ENCODE results near the gene SH3GL2.
"Not testable (repeated sequence)": the region's sequence is repeated elsewhere in the genome, so short reads cannot be mapped to it uniquely, and the experiment has no call there.

Gene SH3GL2

GRCh38 chr9:17725399-17726010, 146.6 kb downstream of the SH3GL2 start:
- in situ Hi-C loops (cut with HindIII; ENCODE audit: low pct_ligation_motif_present, low pct_unique_long_range_greater_than_20kb, low sequenced_read_pairs), result no loop called here
- no peak for DNase-seq

- in situ Hi-C loops (cut with HindIII; ENCODE audit: low pct_ligation_motif_present, low pct_unique_long_range_greater_than_20kb, low sequenced_read_pairs), result no loop called here
- no peak for DNase-seq
Observed at GRCh38 chr9:17726298-17726697, 147.4 kb downstream of the SH3GL2 start.

DNA sequence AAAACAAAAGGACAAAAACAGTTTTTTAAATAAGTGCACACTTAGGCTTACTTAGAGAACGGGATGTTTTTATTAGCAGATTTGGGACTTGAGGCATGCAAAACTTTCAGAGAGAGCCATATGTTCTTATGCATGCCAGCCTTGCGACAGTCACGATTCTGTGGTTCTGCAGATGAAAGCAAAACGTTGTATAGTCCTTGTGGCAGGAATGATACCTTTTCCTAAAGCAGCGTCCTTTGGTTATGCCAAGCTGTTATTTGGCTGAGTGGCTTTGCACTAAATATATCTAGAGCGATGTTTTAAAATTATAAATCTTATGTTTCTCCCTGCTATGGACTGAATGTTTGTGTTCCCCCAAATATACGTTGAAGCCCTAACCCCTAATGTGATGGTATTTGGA, 152.0 kb downstream of the SH3GL2 start:
- DNase-seq, result no peak
- in situ Hi-C loops (cut with HindIII; ENCODE audit: low pct_ligation_motif_present, low pct_unique_long_range_greater_than_20kb, low sequenced_read_pairs), result no loop called here

DNA sequence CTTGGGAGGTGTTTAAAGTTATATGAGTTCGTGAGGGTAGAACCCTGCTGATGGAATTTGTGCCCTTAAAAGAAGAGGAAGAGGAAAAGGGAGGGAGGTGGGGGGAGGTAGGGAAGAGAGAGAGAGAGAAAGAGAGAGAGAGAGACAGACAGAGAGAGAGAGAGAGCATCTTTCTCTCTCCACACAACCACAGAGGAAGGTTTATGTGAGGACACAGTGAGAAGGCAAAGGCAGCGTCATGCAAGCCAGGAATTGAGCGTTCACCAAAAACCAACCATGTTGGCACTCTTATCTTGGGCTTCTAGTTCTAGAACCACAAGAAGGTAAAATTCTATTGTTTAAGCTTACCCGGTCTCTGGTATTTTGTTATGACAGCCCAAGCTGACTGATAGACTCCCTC, 152.4 kb downstream of the SH3GL2 start:
- DNase-seq, result no peak
- in situ Hi-C loops (cut with HindIII; ENCODE audit: low pct_ligation_motif_present, low pct_unique_long_range_greater_than_20kb, low sequenced_read_pairs), result no loop called here

GRCh38 chr9:17734674-17735073, 155.8 kb downstream of the SH3GL2 start:
- in situ Hi-C loops (cut with HindIII; ENCODE audit: low pct_ligation_motif_present, low pct_unique_long_range_greater_than_20kb, low sequenced_read_pairs), result no loop called here

GRCh38 chr9:17735859-17736258, 157.0 kb downstream of the SH3GL2 start:
- no peak for DNase-seq
- in situ Hi-C loops (cut with HindIII; ENCODE audit: low pct_ligation_motif_present, low pct_unique_long_range_greater_than_20kb, low sequenced_read_pairs), result no loop called here

More at GRCh38 chr9:17734674-17735073, 155.8 kb downstream of the SH3GL2 start:
- no peak for DNase-seq

GRCh38 chr9:17739022-17739421, 160.2 kb downstream of the SH3GL2 start:
- in situ Hi-C loops (cut with HindIII; ENCODE audit: low pct_ligation_motif_present, low pct_unique_long_range_greater_than_20kb, low sequenced_read_pairs), result no loop called here
- no peak for DNase-seq

GRCh38 chr9:17739736-17740135, 160.9 kb downstream of the SH3GL2 start:
- no peak for DNase-seq
- in situ Hi-C loops (cut with HindIII; ENCODE audit: low pct_ligation_motif_present, low pct_unique_long_range_greater_than_20kb, low sequenced_read_pairs), result no loop called here

DNA sequence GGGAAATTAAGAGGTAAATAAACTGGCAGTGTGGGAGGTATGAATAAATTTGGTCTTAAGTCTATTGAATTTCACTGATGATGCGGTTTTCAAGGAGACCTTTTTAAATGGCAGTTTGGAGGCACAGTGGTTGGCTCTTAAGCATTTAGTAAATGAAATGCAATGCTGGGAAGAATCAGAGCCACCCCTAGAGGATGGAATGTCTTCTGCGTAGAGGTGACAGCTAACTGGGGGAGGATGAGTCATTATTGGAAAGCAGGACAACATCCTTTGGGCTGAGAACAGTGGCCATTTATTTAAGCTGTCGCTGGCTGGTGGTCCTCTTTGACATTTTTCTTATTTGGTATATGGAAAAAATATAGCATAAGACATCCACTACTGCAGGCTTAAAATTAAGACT, 163.2 kb downstream of the SH3GL2 start:
- in situ Hi-C loops (cut with HindIII; ENCODE audit: low pct_ligation_motif_present, low pct_unique_long_range_greater_than_20kb, low sequenced_read_pairs), result no loop called here
- peak; percentile 8 for DNase-seq

GRCh38 chr9:17744786-17745185, 165.9 kb downstream of the SH3GL2 start:
- peak; percentile 36 for DNase-seq
- in situ Hi-C loops (cut with HindIII; ENCODE audit: low pct_ligation_motif_present, low pct_unique_long_range_greater_than_20kb, low sequenced_read_pairs), result no loop called here

GRCh38 chr9:17750269-17750668, 171.4 kb downstream of the SH3GL2 start:
- no peak for DNase-seq
- in situ Hi-C loops (cut with HindIII; ENCODE audit: low pct_ligation_motif_present, low pct_unique_long_range_greater_than_20kb, low sequenced_read_pairs), result no loop called here

DNA sequence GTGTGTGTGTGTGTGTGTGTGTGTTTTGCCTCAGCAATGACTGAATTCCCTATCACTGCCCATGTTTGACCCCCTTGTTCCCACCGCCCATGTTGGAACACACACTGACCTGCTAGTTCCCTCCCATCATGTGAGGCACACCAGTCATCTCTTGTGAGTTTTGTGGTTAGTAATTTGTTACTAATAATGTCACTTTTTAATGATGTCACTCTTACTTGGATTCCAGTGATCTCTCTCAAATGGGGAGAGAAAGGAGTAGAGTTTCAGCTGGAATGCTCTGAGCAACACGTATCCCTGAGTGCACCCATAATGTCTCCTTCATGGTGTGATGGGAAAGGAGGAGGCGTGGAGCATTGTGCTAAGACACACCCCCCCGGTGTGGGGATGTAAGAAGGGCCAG, 172.6 kb downstream of the SH3GL2 start:
- no peak for DNase-seq
- in situ Hi-C loops (cut with HindIII; ENCODE audit: low pct_ligation_motif_present, low pct_unique_long_range_greater_than_20kb, low sequenced_read_pairs), result no loop called here

DNA sequence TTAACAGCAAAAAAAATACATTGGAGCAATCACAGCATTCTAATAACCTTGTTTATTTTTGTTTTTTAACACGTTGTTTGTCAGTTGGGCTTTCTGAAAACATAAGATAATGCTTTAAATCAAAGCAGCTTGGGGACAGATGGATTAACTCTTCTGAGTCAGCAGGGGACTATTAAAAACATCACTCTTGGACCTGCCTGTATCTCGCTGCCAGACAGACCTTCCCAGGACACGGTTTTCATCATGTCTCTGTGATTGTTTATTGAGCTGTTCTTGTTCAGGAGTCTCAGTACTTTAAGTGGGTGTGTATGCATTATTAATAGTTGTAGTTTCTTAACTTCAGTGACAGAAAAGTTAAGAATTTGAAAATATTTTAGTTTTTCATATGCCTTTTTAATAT, 173.2 kb downstream of the SH3GL2 start:
- in situ Hi-C loops (cut with HindIII; ENCODE audit: low pct_ligation_motif_present, low pct_unique_long_range_greater_than_20kb, low sequenced_read_pairs), result no loop called here
- no peak for DNase-seq

DNA sequence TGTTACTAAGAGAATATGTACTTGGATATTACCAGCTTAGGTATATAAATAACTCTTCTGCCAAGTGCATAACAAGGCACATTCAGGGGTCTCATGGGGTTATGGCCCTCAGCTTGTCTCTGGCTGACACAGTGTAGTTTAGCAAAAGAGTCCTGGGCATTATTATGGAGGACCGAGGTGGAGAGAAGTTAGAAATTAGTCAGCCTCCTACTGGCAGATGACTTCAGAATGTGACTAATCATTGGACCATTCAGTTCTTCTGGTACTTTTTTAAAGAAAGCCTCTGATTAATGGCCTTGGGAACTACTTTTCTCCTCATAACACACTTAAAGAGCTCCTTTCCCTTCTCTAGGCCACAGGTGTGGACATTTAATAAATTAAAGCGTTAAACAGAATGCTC, 178.9 kb downstream of the SH3GL2 start:
- DNase-seq, result peak; percentile 1
- in situ Hi-C loops (cut with HindIII; ENCODE audit: low pct_ligation_motif_present, low pct_unique_long_range_greater_than_20kb, low sequenced_read_pairs), result no loop called here

DNA sequence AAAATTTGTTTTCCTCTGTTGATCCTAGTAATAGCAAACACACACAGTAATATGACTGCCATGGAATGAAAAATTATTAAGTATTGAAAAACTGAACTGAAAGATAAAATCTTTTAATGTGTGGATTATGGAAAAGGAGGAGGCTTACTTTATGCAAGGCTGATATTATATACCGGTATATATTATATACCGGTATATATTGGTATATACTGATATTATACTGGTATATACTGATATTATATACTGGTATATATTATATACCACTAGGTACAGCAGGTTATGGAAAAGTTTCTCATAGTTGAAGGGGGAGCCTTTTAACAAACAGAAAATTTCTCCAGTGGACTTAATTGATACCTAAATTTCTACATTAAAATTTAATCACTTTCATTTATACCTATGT, 181.4 kb downstream of the SH3GL2 start:
- DNase-seq, result no peak
- in situ Hi-C loops (cut with HindIII; ENCODE audit: low pct_ligation_motif_present, low pct_unique_long_range_greater_than_20kb, low sequenced_read_pairs), result no loop called here

DNA sequence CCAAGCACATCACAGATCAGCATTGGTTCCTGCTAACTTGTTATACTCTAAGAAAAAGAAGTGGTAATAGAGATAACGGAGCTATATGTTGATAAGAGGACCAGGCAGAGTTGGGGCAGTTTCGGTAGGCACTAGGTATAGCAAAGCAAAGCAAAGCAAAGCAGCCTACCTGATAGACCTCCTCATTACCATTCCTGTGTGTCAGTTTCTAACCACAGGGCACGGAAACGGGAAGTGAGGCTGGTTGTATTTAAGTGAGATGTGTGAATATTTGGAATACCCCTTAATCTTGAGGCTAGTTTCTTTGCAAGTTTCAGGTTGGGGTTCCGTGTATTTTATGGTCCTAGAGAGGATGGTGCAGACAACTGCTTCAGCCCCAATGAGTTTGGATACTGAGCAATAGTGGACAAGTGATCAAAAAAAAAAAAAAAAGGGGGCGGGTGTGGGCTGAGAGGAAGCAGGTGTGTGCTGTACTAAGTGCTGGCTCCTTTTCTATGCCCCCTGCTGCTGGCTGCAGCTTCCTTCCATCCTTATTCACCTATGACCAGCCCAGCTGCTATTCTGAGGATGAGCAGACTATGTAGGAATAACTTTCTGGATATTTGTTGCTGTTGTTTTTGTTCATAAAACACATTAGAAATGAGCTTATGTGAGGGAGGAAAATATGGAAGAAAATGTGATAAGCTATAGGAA, 183.3 kb downstream of the SH3GL2 start:
- no peak for DNase-seq
- in situ Hi-C loops (cut with HindIII; ENCODE audit: low pct_ligation_motif_present, low pct_unique_long_range_greater_than_20kb, low sequenced_read_pairs), result no loop called here

GRCh38 chr9:17764306-17764705, 185.4 kb downstream of the SH3GL2 start:
- DNase-seq, result no peak

GRCh38 chr9:17765131-17765530, 186.3 kb downstream of the SH3GL2 start:
- in situ Hi-C loops (cut with HindIII; ENCODE audit: low pct_ligation_motif_present, low pct_unique_long_range_greater_than_20kb, low sequenced_read_pairs); DNase-seq: not testable (repeated sequence)

More at GRCh38 chr9:17764306-17764705, 185.4 kb downstream of the SH3GL2 start:
- in situ Hi-C loops (cut with HindIII; ENCODE audit: low pct_ligation_motif_present, low pct_unique_long_range_greater_than_20kb, low sequenced_read_pairs), result no loop called here

DNA sequence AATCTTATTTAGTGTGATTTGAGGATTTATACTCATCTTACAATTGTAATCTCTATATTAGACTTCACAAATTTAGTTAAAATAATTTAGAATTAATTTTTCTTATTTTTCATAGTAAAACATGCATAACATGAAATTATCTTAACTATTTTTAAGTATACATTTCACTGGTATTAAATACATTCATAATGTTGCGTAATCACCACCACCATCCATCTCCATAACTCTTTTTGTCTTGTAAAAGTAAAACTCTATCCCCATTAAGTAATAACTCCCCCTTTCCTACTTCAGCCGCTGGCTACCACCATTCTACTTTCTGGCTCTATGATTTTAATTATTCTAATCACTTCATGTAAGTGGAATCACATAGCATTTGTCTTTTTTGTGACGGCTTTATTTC, 193.4 kb downstream of the SH3GL2 start:
- in situ Hi-C loops (cut with HindIII; ENCODE audit: low pct_ligation_motif_present, low pct_unique_long_range_greater_than_20kb, low sequenced_read_pairs), result no loop called here
- no peak for DNase-seq

DNA sequence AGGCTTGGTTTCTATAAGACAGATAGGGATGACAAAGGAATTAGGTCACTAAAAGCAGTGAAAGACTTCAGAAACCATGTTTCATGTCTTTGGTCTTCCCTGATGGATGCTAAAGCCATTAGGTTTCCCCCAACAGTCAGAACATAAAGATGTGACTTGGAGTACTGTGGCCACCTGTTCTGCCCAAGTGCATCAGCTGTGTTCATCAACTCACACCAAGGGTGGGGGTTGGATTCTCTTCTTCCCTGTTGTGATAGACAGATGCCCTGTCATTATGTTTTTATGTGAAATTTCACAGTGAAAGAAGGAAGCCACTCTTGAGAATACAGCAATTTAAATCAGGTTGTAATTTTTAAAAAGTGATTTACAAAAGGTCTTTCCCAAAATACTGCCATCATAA, 196.8 kb downstream of the SH3GL2 start:
- in situ Hi-C loops (cut with HindIII; ENCODE audit: low pct_ligation_motif_present, low pct_unique_long_range_greater_than_20kb, low sequenced_read_pairs), result no loop called here
- no peak for DNase-seq

Measured in ACHN (cell line).